HG03159 (cell line): Measurements from ENCODE around the gene ZNF709.
"Not testable (repeated sequence)": the region's sequence is repeated elsewhere in the genome, so short reads cannot be mapped to it uniquely, and the experiment has no call there.

Source experiments
- ATAC-seq: cut with Tn5 transposase; IDR thresholded peaks from one replicate; pipeline ENCODE4 v1.9.1; 2021; ENCODE audit warnings: mild to moderate bottlenecking, moderate library complexity; ENCODE audit not compliant: unreplicated experiment

ZNF709 gene

DNA sequence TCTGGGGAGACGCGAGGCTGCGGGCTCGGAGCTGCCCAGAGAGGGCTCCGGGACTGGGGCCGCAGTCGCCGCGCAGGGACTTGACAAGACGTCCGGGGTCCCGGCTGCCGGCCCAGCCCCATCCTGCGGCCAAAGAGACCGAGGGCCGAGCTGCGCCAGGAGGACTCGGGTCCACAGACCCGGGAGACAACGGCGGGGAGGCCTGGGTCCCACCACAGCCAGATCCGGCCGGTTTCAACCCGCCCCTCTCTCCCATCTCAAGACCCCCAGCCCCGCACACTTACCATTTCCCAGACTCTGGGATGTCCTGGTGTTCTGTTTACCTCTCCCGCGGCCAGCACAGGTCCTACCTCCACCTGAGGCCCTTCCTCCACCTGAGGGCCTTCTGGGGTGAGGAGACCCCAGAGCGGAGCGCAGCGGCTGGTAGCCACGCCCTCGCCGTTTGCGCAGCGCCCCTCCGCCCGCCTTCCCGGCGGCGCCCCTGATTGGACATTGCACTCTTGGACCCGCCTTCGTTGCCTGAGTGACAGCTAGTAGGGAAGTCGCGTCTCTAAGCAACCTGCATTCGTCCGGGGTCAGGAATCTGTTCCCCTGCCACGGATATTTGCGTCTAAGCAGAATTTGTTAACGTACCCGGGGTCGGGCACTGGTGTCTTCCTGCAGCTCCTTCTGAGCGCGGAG, at the start of gene ZNF709:
Gene ZNF709, minus strand, starts transcription at position 446 of the 681 bp plus-strand sequence. Its CDS starts 159 bp downstream, at position 287.
- peak; percentile 92 for ATAC-seq

DNA sequence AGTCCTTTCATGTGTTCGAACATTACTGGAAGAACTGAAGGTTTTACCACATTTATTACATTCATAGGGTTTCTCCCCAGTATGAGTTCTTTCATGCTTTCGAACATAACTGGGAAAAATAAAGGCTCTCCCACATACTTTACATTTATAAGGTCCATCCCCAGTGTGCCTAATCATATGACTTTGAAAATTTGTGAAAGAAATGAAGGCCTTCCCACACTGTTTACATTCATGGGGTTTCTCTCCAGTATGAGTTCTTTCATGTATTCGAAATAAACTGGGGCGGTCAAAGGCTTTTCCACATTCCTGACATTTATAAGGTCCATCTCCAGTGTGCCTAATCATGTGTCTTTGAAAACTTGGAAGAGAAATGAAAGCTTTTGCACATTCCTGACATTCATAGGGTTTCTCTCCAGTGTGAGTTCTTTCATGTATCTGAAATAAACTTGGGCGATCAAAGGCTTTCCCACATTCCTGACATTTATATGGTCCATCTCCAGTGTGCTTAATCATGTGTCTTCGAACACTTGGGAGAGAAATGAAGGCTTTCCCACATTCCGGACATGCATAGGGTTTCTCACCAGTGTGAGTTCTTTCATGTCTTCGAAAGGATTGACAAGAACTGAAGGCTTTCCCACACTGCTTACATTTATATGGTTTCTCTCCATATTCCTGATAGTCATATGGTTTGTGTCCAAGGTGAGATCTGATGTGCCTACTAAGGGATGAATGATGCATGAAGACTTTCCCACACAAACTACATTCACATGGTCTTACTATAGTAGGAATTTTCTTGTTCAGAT, 42.6 kb upstream of the ZNF709 start:
- ATAC-seq: no peak

DNA sequence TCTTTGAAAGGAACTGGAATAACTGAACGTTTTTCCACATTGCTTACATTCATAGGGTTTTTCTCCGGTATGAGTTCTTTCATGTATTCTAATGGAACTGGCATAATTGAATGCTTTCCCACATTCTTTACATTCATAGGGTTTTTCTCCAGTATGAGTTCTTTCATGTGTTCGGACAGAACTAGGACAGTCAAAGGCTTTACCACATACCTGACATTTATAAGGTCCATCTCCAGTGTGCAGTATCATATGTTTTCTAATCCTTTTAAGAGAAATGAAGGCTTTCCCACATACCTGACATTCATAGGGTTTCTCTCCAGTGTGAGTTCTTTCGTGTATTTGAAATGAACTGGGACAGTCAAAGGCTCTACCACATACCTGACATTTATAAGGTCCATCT, 41.9 kb upstream of the ZNF709 start:
- no peak for ATAC-seq

DNA sequence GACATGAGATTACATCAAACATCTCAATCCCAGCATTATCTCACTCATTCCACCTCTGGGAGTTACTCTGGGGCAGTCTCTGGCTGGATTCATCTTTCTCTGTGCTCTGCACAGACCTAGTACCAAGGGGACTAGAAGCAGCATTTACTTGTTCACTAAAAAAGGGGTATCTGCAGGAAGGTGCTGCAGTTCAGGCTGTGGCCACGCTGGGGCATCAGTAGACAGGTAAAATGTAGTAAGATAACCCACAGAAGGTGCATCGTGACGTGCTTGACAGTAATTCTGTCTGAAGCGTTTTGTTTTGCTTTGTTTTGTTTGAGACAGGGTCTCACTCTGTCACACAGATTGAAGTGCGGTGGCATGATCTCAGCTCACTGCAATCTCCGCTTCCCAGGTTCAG, 37.4 kb upstream of the ZNF709 start:
- ATAC-seq: no peak

DNA sequence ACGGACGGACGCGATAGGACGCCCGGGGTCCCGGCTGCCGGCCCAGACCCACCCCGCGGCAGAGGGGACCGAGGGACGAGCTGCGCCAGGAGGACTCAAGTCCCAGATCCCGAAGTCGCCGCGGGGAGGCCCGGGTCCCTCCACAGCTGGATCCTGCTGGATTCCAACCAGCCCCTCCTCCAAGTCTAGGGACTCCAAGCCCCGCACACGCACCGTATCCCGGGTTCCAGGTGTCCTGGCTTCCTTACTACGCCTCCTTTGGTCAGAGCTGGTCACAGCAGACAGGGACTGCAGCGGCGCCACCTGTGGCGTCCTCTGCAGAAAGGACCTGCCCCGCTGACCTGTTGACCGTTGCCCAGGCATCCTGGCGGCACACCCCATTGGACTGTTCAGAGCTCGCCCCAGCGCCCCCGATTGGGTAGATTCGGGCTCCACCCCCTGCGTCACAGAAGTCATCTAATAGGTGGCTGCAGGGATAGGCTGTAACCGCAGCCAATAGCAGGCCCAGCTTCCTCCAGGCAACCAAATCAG, 29.0 kb upstream of the ZNF709 start:
- no peak for ATAC-seq

DNA sequence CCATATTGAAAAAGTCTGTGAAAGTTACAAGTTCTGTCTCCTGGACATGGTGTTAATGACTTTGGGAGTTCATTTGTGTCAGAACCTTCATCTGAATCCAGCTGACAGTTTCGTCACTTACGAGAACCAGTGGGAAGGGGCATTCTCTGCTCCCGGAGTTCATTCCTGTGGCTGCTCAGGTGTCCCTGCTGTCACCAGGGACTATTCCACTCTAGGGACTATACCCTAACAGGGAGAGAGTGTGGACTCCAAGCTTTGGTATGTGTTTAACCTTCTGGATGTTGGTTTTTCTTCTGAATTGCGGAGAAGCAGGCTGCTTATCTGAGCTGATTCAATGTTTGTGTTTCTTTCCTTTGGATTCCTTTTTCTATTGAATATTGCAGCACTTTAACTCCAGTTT, 12.4 kb upstream of the ZNF709 start:
- no peak for ATAC-seq

DNA sequence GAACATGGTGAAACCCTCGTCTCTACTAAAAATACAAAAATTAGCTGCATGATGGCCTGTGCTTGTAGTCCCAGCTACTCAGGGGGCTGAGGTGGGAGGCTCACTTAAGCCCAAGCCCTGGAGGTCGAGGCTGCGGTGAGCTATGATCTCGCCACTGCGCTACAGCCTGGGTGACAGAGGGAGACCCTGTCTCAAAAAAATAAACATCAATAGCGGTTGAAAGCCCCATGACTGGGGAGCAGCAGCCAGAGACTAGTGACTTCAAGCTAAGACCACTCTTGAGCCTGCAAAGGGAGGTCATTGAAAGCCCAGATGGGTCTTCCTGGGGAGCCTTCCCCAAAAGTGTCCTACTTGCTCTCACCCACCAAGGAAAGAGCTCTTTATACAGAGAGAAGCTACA, 11.9 kb upstream of the ZNF709 start:
- ATAC-seq: no peak

DNA sequence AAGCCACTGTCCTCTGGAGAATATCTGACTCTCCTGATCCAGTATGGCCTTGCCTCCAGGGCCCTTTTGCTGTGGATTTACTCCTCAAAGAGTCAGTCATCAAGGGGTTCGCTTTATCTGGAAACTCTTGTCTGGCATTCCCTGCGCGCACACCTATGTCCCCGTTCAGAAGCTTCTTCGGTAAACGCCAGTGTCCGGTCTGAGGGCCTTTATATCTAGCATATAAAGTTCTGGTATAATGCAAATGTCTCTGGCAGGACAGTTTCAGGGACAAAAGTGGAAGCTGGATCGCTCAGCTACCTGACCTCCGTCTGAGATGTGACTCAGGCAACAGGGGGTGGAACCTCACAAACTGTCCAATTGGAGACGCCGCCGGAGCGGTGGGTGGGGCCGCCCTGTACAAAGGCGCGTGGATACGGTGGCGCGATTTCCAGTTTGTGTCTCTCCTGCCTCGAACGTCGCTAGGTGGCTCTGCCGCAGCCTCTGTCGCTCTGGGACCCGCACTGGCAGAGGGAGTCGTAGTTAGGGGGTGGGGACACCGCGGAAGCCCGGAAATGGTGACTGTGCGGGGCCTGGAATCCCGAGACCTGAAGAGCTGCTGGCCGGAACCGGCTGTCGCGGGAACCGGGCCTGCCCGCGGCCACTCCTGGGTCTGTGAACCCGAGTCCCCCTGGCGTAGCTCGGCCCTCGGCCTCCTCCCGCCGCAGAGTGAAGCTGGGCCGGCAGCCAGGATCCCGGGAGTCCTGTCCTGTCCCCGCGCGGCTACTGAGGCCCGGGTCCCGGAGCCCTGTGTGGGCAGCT, 10.6 kb upstream of the ZNF709 start:
- ATAC-seq: peak; percentile 95

DNA sequence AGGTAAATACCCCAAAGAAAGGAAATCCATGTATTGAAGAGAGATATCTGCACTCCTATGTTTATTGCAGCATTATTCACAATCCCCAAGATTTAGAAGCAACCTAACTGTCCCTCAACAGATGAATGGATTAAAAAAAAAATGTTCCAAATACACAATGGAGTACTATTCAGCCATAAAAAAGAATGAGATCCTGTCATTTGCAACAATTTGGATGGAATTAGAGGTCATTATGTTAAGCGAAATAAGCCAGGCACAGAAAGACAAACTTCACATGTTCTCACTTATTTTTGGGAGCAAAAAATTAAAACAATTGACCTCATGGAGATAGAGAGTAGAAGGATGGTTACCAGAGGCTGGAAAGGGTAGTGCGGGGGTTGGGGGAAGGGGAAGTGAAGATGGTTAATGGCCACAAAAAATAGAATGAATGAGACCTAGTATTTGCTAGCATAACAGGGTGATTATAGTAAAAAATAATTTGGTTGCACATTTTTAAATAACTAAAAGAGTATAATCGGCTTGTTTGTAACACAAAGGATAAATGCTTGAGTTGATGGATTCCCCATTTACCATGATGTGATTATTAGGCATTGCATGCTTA, 9.7 kb upstream of the ZNF709 start:
- no peak for ATAC-seq

DNA sequence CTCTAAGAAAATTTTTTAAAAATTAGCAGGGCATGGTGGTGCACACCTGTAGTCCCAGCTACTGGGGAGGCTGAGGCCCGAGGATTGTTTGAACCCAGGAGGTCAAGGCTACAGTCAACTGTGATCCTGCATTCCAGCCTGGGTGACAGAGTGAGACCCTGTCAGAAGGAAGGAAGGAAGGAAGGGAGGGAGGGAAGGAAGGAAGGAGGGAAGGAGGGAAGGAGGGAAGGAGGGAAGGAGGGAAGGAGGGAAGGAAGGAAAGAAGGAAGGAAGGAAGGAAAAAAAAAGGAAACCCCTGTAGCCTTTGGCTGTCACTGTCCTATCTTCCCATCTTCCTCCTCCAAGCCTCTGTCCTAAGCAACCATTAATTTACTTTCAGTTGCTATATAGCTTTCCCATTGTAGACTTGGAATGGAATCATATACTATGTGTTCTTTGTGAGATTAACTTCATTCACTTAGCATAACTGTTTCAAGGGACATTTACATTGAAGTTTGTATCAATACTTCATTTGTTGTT, 1.7 kb upstream of the ZNF709 start:
- ATAC-seq: not testable (repeated sequence)

DNA sequence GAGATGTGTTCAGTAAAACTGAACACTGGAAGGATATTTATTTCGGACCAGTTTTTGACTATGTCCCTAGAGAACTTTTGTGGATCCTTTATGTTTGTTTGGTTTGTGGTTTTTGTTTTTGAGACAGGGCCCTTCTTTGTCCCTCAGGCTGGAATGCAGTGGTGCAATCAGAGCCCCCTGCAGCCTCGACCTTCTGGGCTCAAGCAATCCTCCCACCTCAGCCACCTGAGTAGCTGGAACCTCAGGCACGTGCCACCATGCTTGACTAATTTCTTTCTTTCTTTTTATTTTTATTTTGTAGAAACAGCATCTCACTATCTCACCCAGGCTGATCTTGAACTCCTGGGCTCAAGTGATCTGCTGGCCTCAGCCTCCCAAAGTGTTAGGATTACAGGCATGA, 955 bp upstream of the ZNF709 start:
- no peak for ATAC-seq

DNA sequence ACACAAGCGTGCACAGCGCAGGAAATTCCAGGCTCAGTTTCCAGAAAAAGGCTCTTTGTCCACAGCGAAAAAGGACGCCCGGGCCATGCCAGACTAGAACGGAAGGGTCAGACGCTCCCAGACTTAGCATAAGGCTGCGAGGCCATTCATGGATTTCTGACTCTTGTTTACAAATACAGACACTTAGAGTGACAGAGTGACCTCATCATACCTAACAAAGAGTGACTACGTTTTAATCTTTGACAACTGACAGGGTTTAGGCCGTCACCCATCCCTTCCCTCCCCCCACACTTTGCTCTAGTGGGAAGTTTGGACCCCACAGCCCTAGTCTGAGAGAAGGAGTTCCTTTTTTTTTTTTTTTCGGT, 418 bp upstream of the ZNF709 start:
- no peak for ATAC-seq

DNA sequence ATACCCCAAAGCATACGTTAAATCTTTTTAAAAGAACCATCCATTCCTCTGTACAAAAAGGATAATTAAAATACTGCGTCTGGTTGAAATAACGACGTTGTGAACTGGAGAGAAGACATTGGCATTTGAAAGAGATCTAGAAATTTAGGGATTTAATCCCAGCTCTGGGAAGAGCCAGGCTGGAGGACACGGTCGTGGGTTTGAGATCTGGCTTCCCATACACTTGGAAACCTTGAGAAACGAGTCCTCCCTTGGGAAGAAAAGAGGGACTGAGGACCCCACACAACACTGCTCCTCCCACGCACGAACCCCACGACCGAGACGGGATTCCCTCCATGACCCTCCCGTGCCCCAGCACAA, 625 bp downstream of the ZNF709 start:
- ATAC-seq: no peak

DNA sequence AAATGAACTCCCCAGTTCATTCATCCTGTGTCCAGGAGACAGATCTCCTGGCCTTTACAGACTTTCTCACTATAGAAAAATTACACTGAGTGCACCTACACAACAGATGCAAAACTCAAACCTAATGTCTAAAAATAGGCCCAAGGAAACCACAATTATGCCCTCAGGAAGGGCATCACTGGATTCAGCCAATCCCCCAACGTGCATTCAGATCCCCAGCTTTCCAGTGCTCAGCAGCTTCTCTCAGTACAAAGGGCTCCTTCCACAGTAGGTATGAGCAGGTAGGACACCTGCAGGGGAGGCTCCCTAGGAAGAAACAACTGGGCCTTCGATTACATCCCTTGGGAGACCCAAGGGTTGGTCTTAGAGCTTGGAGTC, 2.1 kb downstream of the ZNF709 start:
- ATAC-seq: no peak

DNA sequence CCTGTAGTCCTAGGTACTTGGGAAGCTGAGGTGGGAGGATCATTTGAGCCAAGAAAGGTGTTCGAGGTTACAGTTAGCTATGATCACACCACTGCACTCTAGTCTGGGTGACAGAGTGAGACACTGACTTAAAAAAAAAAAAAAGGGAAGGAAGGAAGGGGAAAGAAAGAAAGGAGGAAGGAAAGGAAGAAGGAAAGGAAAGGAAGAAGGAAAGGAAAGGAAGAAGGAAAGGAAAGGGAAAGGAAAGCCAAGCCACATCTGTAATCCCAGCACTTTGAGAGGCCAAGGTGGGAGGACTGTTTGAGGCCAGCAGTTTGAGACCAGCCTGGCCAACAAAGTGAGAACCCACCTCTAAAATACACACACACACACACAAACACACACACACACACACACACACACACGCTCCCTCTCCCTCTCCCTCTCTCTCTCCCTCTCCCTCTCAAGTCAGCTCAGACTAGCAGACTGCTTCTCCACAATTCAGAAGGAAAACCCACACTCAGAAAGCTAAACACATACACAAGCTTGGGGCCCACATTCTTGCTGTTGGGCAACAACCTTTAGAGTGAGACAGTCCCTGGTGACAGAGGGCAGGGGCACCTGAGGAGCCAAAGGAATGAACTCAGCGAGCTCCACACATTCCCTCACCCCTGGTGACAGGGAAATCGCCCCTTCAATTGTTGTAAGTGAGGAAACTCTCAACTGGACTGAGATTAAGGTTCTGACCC, 2.7 kb downstream of the ZNF709 start:
- no peak for ATAC-seq

DNA sequence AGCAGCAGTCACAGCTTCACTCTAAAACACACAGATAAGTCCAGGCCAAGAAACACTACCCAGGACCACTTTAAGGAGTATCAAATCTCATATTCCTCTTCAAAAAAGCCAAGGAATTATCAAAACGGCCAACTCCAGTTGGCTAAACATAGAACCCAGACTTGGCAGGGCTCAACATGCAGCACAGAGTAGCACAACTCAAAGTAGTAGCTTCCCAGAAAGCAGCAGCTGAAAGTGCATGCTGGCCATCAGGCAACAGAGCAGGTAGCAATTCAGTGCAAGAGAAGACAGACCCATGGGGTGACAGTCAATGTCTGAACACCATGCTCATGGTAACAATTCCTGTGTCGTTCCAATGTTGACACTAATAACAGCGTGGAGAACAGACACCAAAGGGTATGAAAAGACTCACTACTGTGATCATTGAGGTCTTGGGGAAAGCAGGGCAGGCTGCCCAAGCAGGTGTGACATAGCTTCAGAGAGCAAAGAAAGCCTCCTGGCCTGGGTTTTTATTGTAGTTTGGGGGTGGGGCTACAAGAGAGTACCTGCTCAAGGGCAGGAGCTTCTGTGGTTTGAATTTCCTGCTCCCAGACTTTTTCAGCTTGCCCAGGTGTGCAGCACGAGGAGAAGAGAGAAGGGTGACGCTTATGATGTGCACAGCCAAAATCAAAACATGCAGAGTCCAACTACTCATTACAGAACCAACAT, 6.2 kb downstream of the ZNF709 start:
- no peak for ATAC-seq

DNA sequence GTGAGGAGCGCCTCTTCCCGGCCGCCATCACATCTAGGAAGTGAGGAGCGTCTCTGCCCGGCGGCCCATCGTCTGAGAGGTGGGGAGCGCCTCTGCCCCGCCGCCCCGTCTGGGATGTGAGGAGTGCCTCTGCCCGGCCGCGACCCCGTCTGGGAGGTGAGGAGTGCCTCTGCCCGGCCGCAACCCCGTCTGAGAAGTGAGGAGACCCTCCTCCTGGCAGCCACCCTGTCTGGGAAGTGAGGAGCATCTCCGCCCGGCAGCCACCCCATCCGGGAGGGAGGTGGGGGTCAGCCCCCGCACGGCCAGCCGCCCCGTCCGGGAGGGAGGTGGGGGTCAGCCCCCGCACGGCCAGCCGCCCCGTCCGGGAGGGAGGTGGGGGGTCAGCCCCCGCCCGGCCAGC, 17.0 kb downstream of the ZNF709 start:
- not testable (repeated sequence) for ATAC-seq

DNA sequence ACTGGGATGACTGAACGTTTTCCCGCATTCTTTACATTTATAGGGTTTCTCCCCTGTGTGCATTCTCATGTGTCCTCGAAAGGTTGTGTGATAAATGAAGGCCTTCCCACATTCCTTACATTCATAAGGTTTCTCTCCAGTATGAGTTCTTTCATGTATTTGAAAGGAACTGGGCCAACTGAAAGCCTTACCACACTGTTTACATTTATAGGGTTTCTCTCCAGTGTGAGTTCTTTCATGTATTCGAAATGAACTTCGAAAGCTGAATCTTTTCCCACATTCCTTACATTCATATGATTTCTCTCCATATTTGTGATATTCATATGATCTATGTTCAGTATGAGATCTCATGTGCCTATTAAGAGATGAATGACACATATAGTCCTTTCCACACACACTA, 19.4 kb downstream of the ZNF709 start:
- ATAC-seq: no peak

DNA sequence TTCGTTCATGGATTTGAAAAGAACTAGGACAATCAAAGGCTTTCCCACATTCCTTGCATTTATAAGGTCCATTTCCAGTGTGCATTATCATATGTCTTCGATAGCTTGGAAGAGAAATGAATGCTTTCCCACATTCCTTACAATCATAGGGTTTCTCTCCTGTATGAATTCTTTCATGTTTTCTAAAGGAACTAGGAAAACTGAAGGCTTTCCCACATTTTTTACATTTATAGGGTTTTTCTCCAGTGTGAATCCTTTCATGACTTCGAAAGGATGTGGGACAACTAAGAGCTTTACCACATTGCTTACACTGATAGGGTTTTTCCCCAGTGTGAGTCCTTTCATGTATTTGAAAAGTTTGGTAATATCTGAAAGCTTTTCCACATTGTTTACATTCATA, 19.8 kb downstream of the ZNF709 start:
- ATAC-seq: no peak

DNA sequence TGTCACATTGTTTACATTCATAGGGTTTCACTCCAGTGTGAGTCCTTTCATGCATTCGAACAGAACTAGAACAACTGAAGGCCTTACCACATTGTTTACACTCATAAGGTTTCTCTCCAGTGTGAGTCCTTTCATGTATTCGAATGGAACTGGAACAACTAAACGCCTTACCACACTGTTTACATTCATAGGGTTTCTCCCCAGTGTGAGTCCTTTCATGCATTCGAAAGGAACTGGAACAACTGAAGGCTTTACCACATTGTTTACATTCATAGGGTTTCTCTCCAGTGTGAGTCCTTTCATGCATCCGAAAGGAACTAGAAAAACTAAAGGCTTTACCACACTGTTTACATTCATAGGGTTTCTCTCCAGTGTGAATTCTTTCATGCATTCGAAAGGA, 20.5 kb downstream of the ZNF709 start:
- ATAC-seq: not testable (repeated sequence)
